HepG2 (cell line): ENCODE data around the gene GNB1. TPM values are rescaled to one million over a fixed set of nuclear protein-coding genes. Genes with fewer than 3 reads are reported as not detected.

Experiments used
- ATAC-seq: fragments of 200-7000 bp; cut with Tn5 transposase; 3 replicates; pipeline ENCODE4 v1.9.1; 2020; ENCODE audit warnings: mild to moderate bottlenecking, moderate library complexity
- BruUV-seq: library from RNA; stranded (reverse); fragments of 400-500 nt; replicated peaks from 2 replicates; lab custom pipeline; 2021; lab: Mats Ljungman, UMichigan
- CTCF ChIA-PET: fragments of 300-600 bp; formaldehyde crosslinking; extraction: SDS; loops from one replicate; lab custom pipeline; 2021; ENCODE audit warnings: low total read pairs, inconsistent platforms, low intra/inter-chr PET ratio; lab: Yijun Ruan, JAX
- POLR2A ChIA-PET: fragments of 350-600 bp; sonication (Branson Sonifier 250); formaldehyde crosslinking; loops from one replicate; lab custom pipeline; 2020; ENCODE audit warnings: antibody characterized with exemption, inconsistent platforms; lab: Yijun Ruan, JAX
- DNase-seq: peaks from one replicate; pipeline ENCODE4 v3.0.0-alpha.2; 2015; ENCODE audit warnings: low spot score
- FAIRE-seq: peaks from 3 replicates; lab custom pipeline; 2011; peaks lifted over from hg19 to GRCh38; lab: Jason Lieb, UNC
- H2AFZ ChIP-seq: one replicate; pipeline ENCODE4 v1.6.1; 2011; ENCODE audit warnings: low read length, inconsistent platforms
- H3K27ac ChIP-seq: fragments of 300-600 bp; 3 replicates; pipeline ENCODE4 v1.8.0; 2011; ENCODE audit warnings: mixed run types, mild to moderate bottlenecking, mixed read lengths, low read length, inconsistent platforms; ENCODE audit not compliant: insufficient read depth; ENCODE audit errors: extremely low read length
- H3K27me3 ChIP-seq, 2 experiments: fragments of 200-600 bp in 1 of 2; 2 replicates in 1 of 2; 3 replicates in 1 of 2; pipeline versions ENCODE4 v1.6.0 to v1.8.0; 2011; ENCODE audit warnings: low read length in 2 of 2, mild to moderate bottlenecking in 2 of 2, moderate library complexity in 2 of 2, inconsistent platforms in 1 of 2; ENCODE audit not compliant: insufficient read depth in 2 of 2, control insufficient read depth in 1 of 2
- H3K36me3 ChIP-seq, 2 experiments: fragments of 200-600 bp in 1 of 2; replicated peaks in 1 of 2; 2 replicates in 1 of 2; 3 replicates in 1 of 2; pipeline versions ENCODE4 v1.5.1 to v1.8.0; 2011; ENCODE audit warnings: low read length in 2 of 2, inconsistent platforms in 1 of 2; ENCODE audit not compliant: insufficient read depth in 2 of 2, control insufficient read depth in 1 of 2
- H3K4me1 ChIP-seq: 2 replicates; pipeline ENCODE4 v1.5.1; 2012; ENCODE audit warnings: low read length, inconsistent platforms; ENCODE audit not compliant: insufficient read depth
- H3K4me2 ChIP-seq: 2 replicates; pipeline ENCODE4 v1.6.0; 2011; ENCODE audit warnings: low read depth, low read length, inconsistent platforms
- H3K4me3 ChIP-seq, 3 experiments: fragments of 200-600 bp in 1 of 3; sonication (generic), shearing (Covaris generic) in 1 of 3; replicated peaks in 1 of 3; 2 replicates each; pipeline ENCODE4 v1.5.1; 2011 to 2016; ENCODE audit warnings: low read length in 3 of 3, inconsistent platforms in 2 of 3, low read depth in 2 of 3, mild to moderate bottlenecking in 2 of 3, control low read depth in 1 of 3, mixed read lengths in 1 of 3; ENCODE audit not compliant: insufficient read depth in 1 of 3
- H3K79me2 ChIP-seq: one replicate; pipeline ENCODE4 v1.6.1; 2011; ENCODE audit warnings: low read length, inconsistent platforms; ENCODE audit not compliant: insufficient read depth
- H3K9ac ChIP-seq: 2 replicates; pipeline ENCODE4 v1.6.0; 2011; ENCODE audit warnings: mild to moderate bottlenecking, low read depth, low read length, inconsistent platforms; ENCODE audit not compliant: insufficient read depth
- H3K9me3 ChIP-seq: 2 replicates; pipeline ENCODE4 v1.5.1; 2012; ENCODE audit warnings: mild to moderate bottlenecking, low read length
- H4K20me1 ChIP-seq: 2 replicates; pipeline ENCODE4 v1.6.0; 2011; ENCODE audit warnings: inconsistent platforms, mild to moderate bottlenecking, low read length, moderate library complexity; ENCODE audit not compliant: insufficient read depth
- HIVEP1 ChIP-seq: sonication (generic); formaldehyde crosslinking; IDR thresholded peaks from 2 replicates; pipeline ENCODE4 v1.4.0; 2020; ENCODE audit warnings: mild to moderate bottlenecking, missing genetic modification reagents
- MED1 ChIP-seq: sonication (generic); formaldehyde crosslinking; IDR thresholded peaks from 2 replicates; pipeline ENCODE4 v1.4.0; 2020; ENCODE audit warnings: missing genetic modification reagents
- YEATS2 ChIP-seq: sonication (generic); formaldehyde crosslinking; IDR thresholded peaks from 2 replicates; pipeline ENCODE4 v1.4.0; 2020; ENCODE audit warnings: missing genetic modification reagents, borderline replicate concordance
- ZBTB4 ChIP-seq: sonication (generic); formaldehyde crosslinking; IDR thresholded peaks from 2 replicates; pipeline ENCODE4 v1.4.0; 2020; ENCODE audit warnings: missing genetic modification reagents, mild to moderate bottlenecking, borderline replicate concordance
- ZHX1 ChIP-seq: sonication (generic); formaldehyde crosslinking; IDR thresholded peaks from 2 replicates; pipeline ENCODE4 v1.8.1; 2022; ENCODE audit warnings: low read depth, mild to moderate bottlenecking, missing genetic modification reagents
- ZNF253 ChIP-seq: sonication (generic); formaldehyde crosslinking; IDR thresholded peaks from 2 replicates; pipeline ENCODE4 v1.8.0; 2022; ENCODE audit warnings: mild to moderate bottlenecking, missing genetic modification reagents, borderline replicate concordance
- ZNF770 ChIP-seq: sonication (generic); formaldehyde crosslinking; IDR thresholded peaks from 2 replicates; pipeline ENCODE4 v1.5.0; 2020; ENCODE audit warnings: mild to moderate bottlenecking, missing genetic modification reagents
- ZNF784 ChIP-seq: sonication (generic); formaldehyde crosslinking; IDR thresholded peaks from 2 replicates; pipeline ENCODE4 v1.5.1; 2020; ENCODE audit warnings: missing genetic modification reagents, mild to moderate bottlenecking, borderline replicate concordance
- WGBS: methylation state at CpG from one replicate; pipeline ENCODE4 v1.1.6; 2017; ENCODE audit warnings: low lambda C conversion rate; 5-methylcytosine and 5-hydroxymethylcytosine counted together
- in situ Hi-C: cut with HindIII; loops from 2 replicates; pipeline ENCODE4 v1.10.0; 2017; ENCODE audit warnings: low pct_unique_long_range_greater_than_20kb; ENCODE audit not compliant: extremely low pct_ligation_motif_present
- intact Hi-C: fragments of 100-400 bp; cut with micrococcal nuclease; formaldehyde crosslinking; loops from one replicate; pipeline ENCODE4 v1.10.0; 2022; ENCODE audit not compliant: unreplicated experiment
- polyA plus RNA-seq, 8 experiments: library from polyadenylated mRNA; depleted of rRNA in 3 of 8; stranded (reverse) in 7 of 8; unstranded in 1 of 8; fragments of >200 nt; fragmentation: Illumina TruSeq in 4 of 8; extraction: Trizol in 4 of 8; gene quantifications; 2 replicates each; pipeline versions ENCODE4 v1.2.1 to v1.2.3, GENCODE V29; 2011 to 2016; ENCODE audit warnings: low read depth in 4 of 8, missing spikeins in 1 of 8, mixed read lengths in 1 of 8; ENCODE audit not compliant: insufficient read depth in 1 of 8
- total RNA-seq, 5 experiments: library from RNA; depleted of rRNA; stranded (reverse); fragments of >200 nt; fragmentation: Illumina TruSeq; extraction: Trizol; gene quantifications; 2 replicates each; pipeline ENCODE4 v1.2.3, GENCODE V29; 2016; ENCODE audit warnings: low read depth in 1 of 5

Gene GNB1
- total and polyA plus RNA-seq, 2 of the 13 experiments (the other 11 are each of a cell fraction or from before 2014, with no cell fraction given): 66.2 to 327 TPM

- TF ChIP-seq ZHX1: peak; percentile 12; the same call in 1 of the 2 replicates
- TF ChIP-seq HIVEP1: no peak
- TF ChIP-seq, all 625 proteins: peak for 7
Observed at GRCh38 chr1:1921901-1922701, 31.2 kb upstream of the GNB1 start (continued).

GRCh38 chr1:1921459-1921862, 30.6 kb upstream of the GNB1 start:
- Histone ChIP-seq H3K27me3 (peaks cover 13 to 21% of the 10 kb centered on the region in 2 experiments; a peak in 3 of 5 replicates), H3K4me3 (peak overlapping the region; percentile 44 to 73 (median 52); a peak in 3 of 6 replicates), H3K4me2 (peak overlapping the region; percentile 90), H3K36me3 (no peaks in the 10 kb centered on the region), H3K4me1 (peaks cover 75% of the 10 kb centered on the region), H3K9me3 (no peaks in the 10 kb centered on the region), H3K79me2 (no peaks in the 10 kb centered on the region), H3K9ac (peak overlapping the region; percentile 64), H4K20me1 (no peaks in the 10 kb centered on the region), H3K27ac (peak overlapping the region; percentile 44), H2AFZ (no peak overlapping the region)
- intact Hi-C loops: no loop called here
- in situ Hi-C loops: no loop called here
- BruUV-seq: no TSS peak
- no peak for ATAC-seq
- no peak for FAIRE-seq
- TF ChIP-seq MED1 (CRISPR knock-in tag) (no peak), ZBTB4 (CRISPR knock-in tag) (no peak), ZNF253 (CRISPR knock-in tag) (no peak), ZNF770 (CRISPR knock-in tag) (no peak), ZNF784 (CRISPR knock-in tag) (0 out of 2 replicates have a peak, but pooled peaks have one; percentile 12), YEATS2 (CRISPR knock-in tag) (no peak)
- POLR2A ChIA-PET: interaction anchor here (1.1 to 1.7 kb wide), 4 partner anchors 13 to 22 kb away, joined by 3 to 18 read pairs (median 10); no protein-coding TSS in a partner anchor
- CTCF ChIA-PET: no interaction called here
- WGBS: 27% methylated on average over 5 of the region's 6 CpGs
- DNase-seq: no peak
